K562 (cell line): ENCODE data around the gene LRRC10B.

Experiments used
- GATAD2A ChIP-seq: fragments of 450-650 bp; IDR thresholded peaks from 2 replicates; pipeline ENCODE4 v1.6.1; 2017
- ZNF830 ChIP-seq: fragments of 250-450 bp; sonication (Bioruptor Pico); IDR thresholded peaks from 2 replicates; pipeline ENCODE4 v1.5.0; 2021; ENCODE audit warnings: mild to moderate bottlenecking

- TF ChIP-seq GATAD2A (no peak), ZNF830 (CRISPR knock-in tag) (no peak)
Measured at GRCh38 chr11:61542705-61543104, 34.2 kb downstream of the LRRC10B start.
